Activated CD8-positive, alpha-beta memory T cell treated with anti-CD3 and anti-CD28 coated beads, Interleukin-2, amount 10 ng/mL, durations not matched to agents 7 days and 5 days (primary cell): ENCODE measurements around the gene MTARC2. TPM values are rescaled to one million over a fixed set of nuclear protein-coding genes. Genes with fewer than 3 reads are reported as not detected.

Source experiments
- total RNA-seq, 2 experiments: library from RNA; stranded (reverse); gene quantifications; one replicate each; pipeline ENCODE4 v1.2.3, GENCODE V29; 2021

Gene MTARC2
- total RNA-seq, 2 experiments from 2014 or later = not detected

Other genes with a start within 250 kb of the MTARC2 start
- gene MARK1, start 220.2 kb upstream of the MTARC2 start, total RNA-seq = not detected
- gene C1orf115, start 58.0 kb upstream of the MTARC2 start, total RNA-seq = under 1 TPM; 0.12 to 0.16 TPM
- gene MTARC1, start 38.6 kb downstream of the MTARC2 start, total RNA-seq = not detected
- gene HLX, start 131.1 kb downstream of the MTARC2 start, total RNA-seq = under 1 TPM in 1 of 2 experiments, not detected in 1; 0.77 TPM